ENCODE results near the gene CALML5. TPM values are rescaled to one million over a fixed set of nuclear protein-coding genes. Genes with fewer than 3 reads are reported as not detected.

Gene CALML5
- total RNA-seq, 1 donor from 2014 or later, result not detected

DNA sequence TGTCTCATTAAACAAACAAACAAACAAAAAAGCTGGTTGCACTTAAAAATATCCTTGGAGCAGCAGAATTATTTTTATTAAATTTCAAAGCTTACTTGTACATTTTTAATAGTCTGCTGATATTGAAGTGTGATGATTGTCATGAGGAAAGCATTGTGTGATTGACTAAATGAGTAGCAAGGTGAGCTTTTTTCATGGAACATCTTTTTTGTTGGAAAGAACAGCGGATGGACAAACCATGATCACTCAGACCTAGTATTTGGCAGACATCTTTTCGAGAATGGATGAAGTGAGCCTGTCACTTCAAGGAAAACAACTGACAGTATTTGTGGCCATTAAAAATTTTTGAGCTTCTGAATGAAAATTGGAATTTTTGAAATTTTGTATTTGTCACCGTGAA lies 19.7 kb upstream of the CALML5 start:
- DNase-seq (ENCODE audit: extremely low read depth, low read depth, low spot score), result no peak

- DNase-seq (ENCODE audit: extremely low read depth, low read depth, low spot score), result no peak
Measured at GRCh38 chr10:5518143-5518542, 18.8 kb upstream of the CALML5 start.

DNA sequence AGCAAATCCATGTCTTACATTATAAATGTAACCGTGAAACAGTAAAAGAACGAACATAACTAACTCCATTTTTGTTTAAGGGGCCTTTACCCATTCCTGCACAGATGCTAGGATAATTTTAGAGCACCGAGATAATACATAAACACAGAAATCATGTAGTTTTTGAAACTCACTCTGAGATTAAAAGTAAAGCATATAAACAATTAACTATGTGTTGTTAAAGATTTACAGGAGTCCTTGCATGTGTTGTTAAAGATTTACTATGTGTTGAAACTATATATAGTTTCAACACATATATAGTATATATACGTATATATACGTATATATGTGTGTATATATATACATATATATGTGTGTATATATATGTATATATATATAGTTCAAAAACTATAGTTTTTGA lies 18.2 kb upstream of the CALML5 start:
- DNase-seq (ENCODE audit: extremely low read depth, low read depth, low spot score), result no peak

GRCh38 chr10:5515948-5516761 lies 16.8 kb upstream of the CALML5 start:
- no peak for DNase-seq (ENCODE audit: extremely low read depth, low read depth, low spot score)

- DNase-seq (ENCODE audit: extremely low read depth, low read depth, low spot score), result no peak
Measured at GRCh38 chr10:5514226-5514850, 15.0 kb upstream of the CALML5 start.

DNA sequence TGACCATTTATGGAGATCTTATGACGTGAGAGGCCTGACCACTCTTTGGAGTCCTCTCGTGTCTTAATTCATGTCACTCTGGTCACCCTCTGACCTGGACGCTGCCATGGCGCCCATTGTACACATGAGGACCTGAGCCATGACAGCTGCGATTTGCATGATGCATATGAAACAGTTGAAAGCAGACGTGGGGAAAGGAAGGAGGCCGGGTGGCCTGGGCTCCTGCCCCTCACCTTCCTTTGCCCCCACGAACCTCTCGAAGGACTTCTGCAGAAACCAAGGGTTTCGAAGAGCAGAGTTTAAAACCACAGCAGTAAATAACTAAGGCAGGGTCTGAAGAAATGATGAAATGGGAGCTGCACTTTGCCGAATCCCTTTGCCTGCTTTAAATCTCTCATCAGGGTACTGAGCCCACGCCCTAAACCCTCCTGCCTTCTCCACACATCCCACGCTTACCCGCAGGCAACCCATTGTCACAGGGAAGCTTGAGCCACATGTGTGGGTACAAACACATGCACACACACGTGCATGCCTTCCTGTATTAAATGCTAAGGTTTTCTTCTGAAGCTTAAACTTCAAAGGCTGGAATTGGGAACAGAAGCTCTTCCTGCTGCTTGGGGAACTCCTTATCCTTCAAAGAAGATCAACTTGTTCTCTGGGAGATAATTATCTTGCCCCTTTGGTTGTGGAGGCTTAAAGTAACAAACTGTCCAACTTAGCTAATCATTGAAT lies 13.7 kb upstream of the CALML5 start:
- no peak for DNase-seq (ENCODE audit: extremely low read depth, low read depth, low spot score)

- DNase-seq (ENCODE audit: extremely low read depth, low read depth, low spot score), result no peak
Measured at GRCh38 chr10:5512331-5512730, 13.0 kb upstream of the CALML5 start.

- no peak for DNase-seq (ENCODE audit: extremely low read depth, low read depth, low spot score)
Measured at GRCh38 chr10:5511885-5512280, 12.5 kb upstream of the CALML5 start.

- no peak for DNase-seq (ENCODE audit: extremely low read depth, low read depth, low spot score)
Measured at GRCh38 chr10:5511231-5511884, 12.0 kb upstream of the CALML5 start.

GRCh38 chr10:5510281-5511072 lies 11.1 kb upstream of the CALML5 start:
- DNase-seq (ENCODE audit: extremely low read depth, low read depth, low spot score), result no peak

DNA sequence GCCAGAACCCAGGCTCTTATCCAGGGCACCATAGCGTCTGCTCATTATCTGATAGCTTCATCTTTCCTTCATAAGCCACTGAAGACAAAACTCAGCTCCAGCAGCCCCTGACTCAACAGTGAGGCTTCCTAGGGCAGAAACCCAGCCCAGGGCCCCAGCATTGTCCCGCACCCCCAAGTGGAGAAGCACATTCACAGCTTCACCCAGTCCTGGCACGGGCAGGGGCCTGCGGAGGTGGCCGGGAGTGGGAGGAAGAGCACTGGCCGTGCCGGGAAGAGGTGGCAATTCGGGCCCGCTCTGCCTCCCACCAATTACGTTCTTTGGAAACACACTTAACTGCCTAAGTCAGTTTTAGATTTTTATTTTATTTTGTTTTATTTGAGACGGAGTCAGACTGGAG lies 10.3 kb upstream of the CALML5 start:
- DNase-seq (ENCODE audit: extremely low read depth, low read depth, low spot score), result no peak

- no peak for DNase-seq (ENCODE audit: extremely low read depth, low read depth, low spot score)
Measured at GRCh38 chr10:5509236-5509635, 9.9 kb upstream of the CALML5 start.

DNA sequence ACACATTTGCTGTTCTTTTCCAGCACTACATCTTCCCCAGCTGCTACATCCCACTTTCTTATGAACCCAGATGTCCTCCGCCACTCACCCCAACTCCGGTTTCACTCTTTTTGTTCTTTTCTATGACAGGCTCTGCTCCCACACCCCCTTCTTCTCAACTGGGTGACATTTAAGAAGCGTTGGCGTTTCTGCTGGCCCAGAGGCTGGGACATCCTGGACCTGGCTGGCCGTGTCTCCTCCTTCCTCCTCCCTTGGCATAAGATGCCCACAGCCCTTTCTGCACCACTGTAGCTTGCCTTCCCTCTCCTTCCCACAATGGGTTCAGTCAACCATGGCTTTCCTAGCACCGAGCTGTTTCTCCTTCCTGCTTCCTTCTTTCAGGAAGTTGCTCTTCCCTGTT lies 9.4 kb upstream of the CALML5 start:
- no peak for DNase-seq (ENCODE audit: extremely low read depth, low read depth, low spot score)

GRCh38 chr10:5508161-5508604 lies 8.8 kb upstream of the CALML5 start:
- no peak for DNase-seq (ENCODE audit: extremely low read depth, low read depth, low spot score)

- DNase-seq (ENCODE audit: extremely low read depth, low read depth, low spot score), result no peak
Measured at GRCh38 chr10:5507649-5508131, 8.3 kb upstream of the CALML5 start.

GRCh38 chr10:5506751-5507648 lies 7.6 kb upstream of the CALML5 start:
- DNase-seq (ENCODE audit: extremely low read depth, low read depth, low spot score), result no peak

- no peak for DNase-seq (ENCODE audit: extremely low read depth, low read depth, low spot score)
Measured at GRCh38 chr10:5506246-5506645, 6.9 kb upstream of the CALML5 start.

DNA sequence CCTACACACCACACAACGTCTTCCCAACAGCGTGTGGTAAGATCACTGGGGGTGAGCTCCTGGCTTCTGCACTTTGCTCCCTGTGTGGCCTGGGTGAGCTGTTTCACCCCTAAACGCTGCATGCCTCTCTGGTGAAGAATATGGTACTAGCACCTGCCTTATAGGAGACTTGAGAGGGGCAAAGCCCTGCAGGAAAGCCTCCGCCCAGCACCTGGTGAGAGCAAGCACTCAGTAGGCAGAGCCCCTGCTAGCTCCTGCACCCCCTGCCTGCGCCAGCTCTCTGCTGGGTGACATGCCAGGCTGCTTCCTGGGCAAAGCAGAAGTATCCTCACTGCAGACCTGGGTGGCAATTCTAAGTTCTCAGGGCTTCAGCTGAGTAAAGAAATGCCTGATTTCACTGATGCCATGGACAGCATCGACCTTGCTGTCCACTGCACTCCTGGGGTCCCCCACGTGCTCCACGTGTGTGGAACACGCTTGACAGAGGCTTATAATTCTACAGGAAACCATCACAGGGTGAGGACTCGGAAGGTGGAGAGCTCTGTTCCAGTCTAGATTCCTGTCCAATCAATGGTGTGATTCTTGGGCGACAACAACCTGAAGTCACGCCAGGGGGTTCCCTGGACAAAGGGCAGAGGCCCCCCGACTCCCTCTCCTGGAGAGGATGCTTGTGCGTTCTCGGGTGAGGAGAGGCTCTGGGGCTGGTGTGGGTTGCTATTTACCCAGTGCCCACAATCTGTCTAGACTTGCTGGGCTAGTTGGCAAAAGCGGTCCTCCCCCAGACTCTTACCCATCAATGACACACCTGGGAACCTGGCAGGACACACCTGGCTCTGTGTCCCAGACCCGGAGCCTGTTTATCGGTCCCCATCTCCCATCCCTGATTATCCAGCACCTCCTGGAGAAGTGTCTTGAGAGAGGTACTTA lies 5.0 kb upstream of the CALML5 start:
- no peak for DNase-seq (ENCODE audit: extremely low read depth, low read depth, low spot score)

All from glomerular endothelial cell (primary cell).